Suprapubic skin (tissue), 3 donors: ENCODE measurements around the gene MAD1L1.

Experiments
- EP300 ChIP-seq: sonication (generic); formaldehyde crosslinking; IDR thresholded peaks from one replicate; pipeline ENCODE4 v1.6.1; 2017; ENCODE audit warnings: antibody characterized with exemption
- POLR2A ChIP-seq, 2 donors: fragments of 450-650 bp; IDR thresholded peaks; one replicate each; pipeline ENCODE4 v1.6.1; 2017; ENCODE audit warnings: antibody characterized with exemption in 2 of 2, mild to moderate bottlenecking in 2 of 2, moderate library complexity in 2 of 2
- TF ChIP-seq, protein P1 (sequence below), 2 donors: fragments of 200-600 bp in 1 of 2; fragments of 450-650 bp in 1 of 2; sonication (generic) in 1 of 2; IDR thresholded peaks; one replicate each; pipeline ENCODE4 v1.5.1; 2016 to 2019; ENCODE audit warnings: antibody characterized with exemption in 2 of 2, mild to moderate bottlenecking in 1 of 2, moderate library complexity in 1 of 2

- TF ChIP-seq, protein P1, sequence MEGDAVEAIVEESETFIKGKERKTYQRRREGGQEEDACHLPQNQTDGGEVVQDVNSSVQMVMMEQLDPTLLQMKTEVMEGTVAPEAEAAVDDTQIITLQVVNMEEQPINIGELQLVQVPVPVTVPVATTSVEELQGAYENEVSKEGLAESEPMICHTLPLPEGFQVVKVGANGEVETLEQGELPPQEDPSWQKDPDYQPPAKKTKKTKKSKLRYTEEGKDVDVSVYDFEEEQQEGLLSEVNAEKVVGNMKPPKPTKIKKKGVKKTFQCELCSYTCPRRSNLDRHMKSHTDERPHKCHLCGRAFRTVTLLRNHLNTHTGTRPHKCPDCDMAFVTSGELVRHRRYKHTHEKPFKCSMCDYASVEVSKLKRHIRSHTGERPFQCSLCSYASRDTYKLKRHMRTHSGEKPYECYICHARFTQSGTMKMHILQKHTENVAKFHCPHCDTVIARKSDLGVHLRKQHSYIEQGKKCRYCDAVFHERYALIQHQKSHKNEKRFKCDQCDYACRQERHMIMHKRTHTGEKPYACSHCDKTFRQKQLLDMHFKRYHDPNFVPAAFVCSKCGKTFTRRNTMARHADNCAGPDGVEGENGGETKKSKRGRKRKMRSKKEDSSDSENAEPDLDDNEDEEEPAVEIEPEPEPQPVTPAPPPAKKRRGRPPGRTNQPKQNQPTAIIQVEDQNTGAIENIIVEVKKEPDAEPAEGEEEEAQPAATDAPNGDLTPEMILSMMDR (IDR thresholded peaks at IDR 0.05), result no peak
- no peak for TF ChIP-seq POLR2A (IDR thresholded peaks at IDR 0.05)
- no peak for TF ChIP-seq EP300
Measured at GRCh38 chr7:2025188-2025587, 207.6 kb downstream of the MAD1L1 start.
